Stimulated activated CD8-positive, alpha-beta memory T cell treated with anti-CD3 and anti-CD28 coated beads, Interleukin-15, amount 100 ng/mL, for 24 hours (primary cell): Measurements from ENCODE around the gene NHEJ1.
A peak's percentile ranks its signal among the peaks of the same experiment; 100 is the strongest.

Experiments
- DNase-seq: peaks from one replicate; pipeline ENCODE4 v3.0.0-alpha.2; 2020; ENCODE audit warnings: low read depth

NHEJ1 gene

GRCh38 chr2:219057709-219058540 lies 102.7 kb downstream of the NHEJ1 start:
- DNase-seq = peak; percentile 40

- DNase-seq = no peak
These were observed 103.5 kb downstream of the NHEJ1 start for GRCh38 chr2:219056896-219057708.

GRCh38 chr2:219056176-219056895 lies 104.3 kb downstream of the NHEJ1 start:
- no peak for DNase-seq

- no peak for DNase-seq
These were observed 105.4 kb downstream of the NHEJ1 start for GRCh38 chr2:219054956-219055903.

GRCh38 chr2:219049282-219049681 lies 111.3 kb downstream of the NHEJ1 start:
- no peak for DNase-seq

- DNase-seq = no peak
These were observed 114.6 kb downstream of the NHEJ1 start for GRCh38 chr2:219045937-219046550.

- DNase-seq = no peak
These were observed 117.9 kb downstream of the NHEJ1 start for GRCh38 chr2:219042750-219043149.

- DNase-seq = no peak
These were observed 118.5 kb downstream of the NHEJ1 start for GRCh38 chr2:219042157-219042556.

- no peak for DNase-seq
These were observed 119.4 kb downstream of the NHEJ1 start, which contains the start of gene CFAP65 for GRCh38 chr2:219041252-219041651. Gene CFAP65 (minus strand): TSS chr2:219041516. CDS start chr2:219039048, 2,468 bp downstream.

- DNase-seq = no peak
These were observed 122.0 kb downstream of the NHEJ1 start for GRCh38 chr2:219038600-219038999.

- no peak for DNase-seq
These were observed 122.7 kb downstream of the NHEJ1 start for GRCh38 chr2:219037783-219038499.

GRCh38 chr2:219035942-219036341 lies 124.7 kb downstream of the NHEJ1 start:
- no peak for DNase-seq

GRCh38 chr2:219034823-219035222 lies 125.8 kb downstream of the NHEJ1 start:
- DNase-seq = no peak

GRCh38 chr2:219032051-219032745 lies 128.4 kb downstream of the NHEJ1 start:
- DNase-seq = no peak

GRCh38 chr2:219031005-219031738 lies 129.4 kb downstream of the NHEJ1 start:
- no peak for DNase-seq

- DNase-seq = no peak
These were observed 130.3 kb downstream of the NHEJ1 start for GRCh38 chr2:219030177-219030940.

- peak; percentile 45 for DNase-seq
These were observed 130.8 kb downstream of the NHEJ1 start for GRCh38 chr2:219029829-219030165.
